Body of pancreas (tissue), 4 donors: Measurements from ENCODE around the gene ABHD12B. TPM values are rescaled to one million over a fixed set of nuclear protein-coding genes. Genes with fewer than 3 reads are reported as not detected.
"Not testable (repeated sequence)": the region's sequence is repeated elsewhere in the genome, so short reads cannot be mapped to it uniquely, and the experiment has no call there.

Experiments used
- ATAC-seq: fragments of 150-250 bp; one replicate; pipeline ENCODE4 v1.9.1; 2016
- DNase-seq, 4 donors: peaks; one replicate each; pipeline ENCODE4 v3.0.0-alpha.2; 2019
- H3K27ac ChIP-seq, 4 donors: fragments of 200-600 bp; sonication (generic); 1 replicate in 3 of 4; 2 replicates in 1 of 4; pipeline versions ENCODE4 v1.5.1 to v1.6.1; 2016 to 2019; ENCODE audit warnings: mild to moderate bottlenecking in 1 of 4, mixed read lengths in 1 of 4, moderate library complexity in 1 of 4
- H3K27me3 ChIP-seq, 2 donors: fragments of 200-600 bp; sonication (generic); one replicate each; pipeline ENCODE4 v1.6.0; 2016; ENCODE audit warnings: mild to moderate bottlenecking in 1 of 2
- H3K36me3 ChIP-seq, 2 donors: fragments of 200-600 bp; sonication (generic); replicated peaks in 1 of 2; 2 replicates each; pipeline ENCODE4 v1.5.1; 2016; ENCODE audit warnings: low read depth in 2 of 2; ENCODE audit not compliant: insufficient read depth in 1 of 2
- H3K4me1 ChIP-seq: fragments of 200-600 bp; sonication (generic); one replicate; pipeline ENCODE4 v1.6.0; 2016
- H3K4me3 ChIP-seq, 2 donors: fragments of 200-600 bp; sonication (generic); 1 replicate in 1 of 2; 2 replicates in 1 of 2; pipeline ENCODE4 v1.5.1; 2016 to 2019
- H3K9me3 ChIP-seq, 3 donors: fragments of 200-600 bp; sonication (generic); 1 replicate in 2 of 3; 2 replicates in 1 of 3; pipeline ENCODE4 v1.5.1; 2016
- POLR2A ChIP-seq, 3 donors: fragments of 450-650 bp; IDR thresholded peaks; one replicate each; pipeline ENCODE4 v1.6.1; 2016; ENCODE audit warnings: antibody characterized with exemption in 3 of 3, mild to moderate bottlenecking in 2 of 3
- WGBS, 2 donors: methylation state at CpG; one replicate each; pipeline ENCODE4 v1.1.5; 2017; 5-methylcytosine and 5-hydroxymethylcytosine counted together
- intact Hi-C: fragments of 100-400 bp; cut with DNase I; formaldehyde crosslinking; loops from one replicate; pipeline ENCODE4 v1.15.1; 2023
- total RNA-seq, 2 donors: library from RNA; depleted of rRNA; stranded (reverse); fragments of >200 nt; gene quantifications; one replicate each; pipeline ENCODE4 v1.1.0, GENCODE V29; 2016
- TF ChIP-seq, protein P1 (sequence below), 7 experiments: fragments of 450-650 bp in 4 of 7; fragments of 200-600 bp in 3 of 7; sonication (generic) in 3 of 7; IDR thresholded peaks; one replicate each; pipeline ENCODE4 v1.5.1; 2016 to 2019; ENCODE audit warnings: antibody characterized with exemption in 7 of 7

Gene ABHD12B
- total RNA-seq, 2 donors from 2014 or later, result not detected

DNA sequence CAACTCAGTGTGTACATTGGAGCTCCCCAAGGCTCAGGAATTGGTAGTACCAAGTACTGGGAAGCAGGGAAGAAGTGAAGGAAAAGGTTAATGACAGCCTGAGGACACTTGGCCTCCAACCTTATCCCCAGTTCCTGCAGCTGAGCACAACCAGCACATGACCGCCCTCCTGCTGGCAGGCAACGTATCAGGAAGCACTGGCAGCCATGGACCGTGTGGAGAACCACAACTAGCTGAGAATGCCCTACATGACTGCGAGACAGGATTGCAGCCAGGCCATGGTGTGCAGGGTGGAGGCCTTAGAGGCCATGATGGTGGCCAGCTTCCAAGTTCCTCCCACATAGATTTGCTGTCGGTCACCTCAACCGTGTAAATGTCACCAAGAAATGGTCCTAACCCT, 45.6 kb downstream of the ABHD12B start:
- H3K4me1 ChIP-seq, result no peaks in the 10 kb centered on the region
- intact Hi-C loops, result no loop called here
- no peak for ATAC-seq
- no peak for TF ChIP-seq POLR2A (IDR thresholded peaks at IDR 0.05)
- TF ChIP-seq, protein P1, sequence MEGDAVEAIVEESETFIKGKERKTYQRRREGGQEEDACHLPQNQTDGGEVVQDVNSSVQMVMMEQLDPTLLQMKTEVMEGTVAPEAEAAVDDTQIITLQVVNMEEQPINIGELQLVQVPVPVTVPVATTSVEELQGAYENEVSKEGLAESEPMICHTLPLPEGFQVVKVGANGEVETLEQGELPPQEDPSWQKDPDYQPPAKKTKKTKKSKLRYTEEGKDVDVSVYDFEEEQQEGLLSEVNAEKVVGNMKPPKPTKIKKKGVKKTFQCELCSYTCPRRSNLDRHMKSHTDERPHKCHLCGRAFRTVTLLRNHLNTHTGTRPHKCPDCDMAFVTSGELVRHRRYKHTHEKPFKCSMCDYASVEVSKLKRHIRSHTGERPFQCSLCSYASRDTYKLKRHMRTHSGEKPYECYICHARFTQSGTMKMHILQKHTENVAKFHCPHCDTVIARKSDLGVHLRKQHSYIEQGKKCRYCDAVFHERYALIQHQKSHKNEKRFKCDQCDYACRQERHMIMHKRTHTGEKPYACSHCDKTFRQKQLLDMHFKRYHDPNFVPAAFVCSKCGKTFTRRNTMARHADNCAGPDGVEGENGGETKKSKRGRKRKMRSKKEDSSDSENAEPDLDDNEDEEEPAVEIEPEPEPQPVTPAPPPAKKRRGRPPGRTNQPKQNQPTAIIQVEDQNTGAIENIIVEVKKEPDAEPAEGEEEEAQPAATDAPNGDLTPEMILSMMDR (IDR thresholded peaks at IDR 0.05), result no peak
- DNase-seq, result no peak
- H3K36me3 ChIP-seq, result no peaks in the 10 kb centered on the region
- H3K27ac ChIP-seq, result no peak overlapping the region
- no peak overlapping the region for H3K4me3 ChIP-seq
- no peaks in the 10 kb centered on the region for H3K27me3 ChIP-seq
- H3K9me3 ChIP-seq, result no peaks in the 10 kb centered on the region
- WGBS, 2 donors, result 92 to 98% methylated on average over 6 of the region's 6 CpGs

DNA sequence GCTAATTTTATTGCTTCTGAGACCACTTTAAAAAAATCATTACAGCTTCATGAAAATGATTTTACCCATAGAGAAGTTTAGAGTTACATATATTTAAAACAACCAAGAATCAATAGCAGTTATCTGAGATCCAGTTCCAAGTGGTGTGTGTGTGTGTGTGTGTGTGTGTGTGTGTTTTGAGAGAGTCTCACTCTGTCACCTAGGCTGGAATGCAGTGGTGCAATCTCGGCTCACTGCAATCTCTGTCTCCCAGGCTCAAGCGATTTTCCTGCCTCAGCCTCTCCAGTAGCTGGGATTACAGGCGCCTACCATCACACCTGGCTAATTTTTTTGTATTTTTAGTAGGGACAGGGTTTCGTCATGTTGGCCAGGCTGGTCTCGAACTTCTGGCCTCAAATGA, 47.7 kb downstream of the ABHD12B start:
- DNase-seq, H3K27ac ChIP-seq, intact Hi-C loops, H3K9me3 ChIP-seq, ATAC-seq, H3K36me3 ChIP-seq, H3K27me3 ChIP-seq, H3K4me3 ChIP-seq, H3K4me1 ChIP-seq: not testable (repeated sequence)
- 75% methylated on average over 5 of the region's 5 CpGs for WGBS, 2 donors

DNA sequence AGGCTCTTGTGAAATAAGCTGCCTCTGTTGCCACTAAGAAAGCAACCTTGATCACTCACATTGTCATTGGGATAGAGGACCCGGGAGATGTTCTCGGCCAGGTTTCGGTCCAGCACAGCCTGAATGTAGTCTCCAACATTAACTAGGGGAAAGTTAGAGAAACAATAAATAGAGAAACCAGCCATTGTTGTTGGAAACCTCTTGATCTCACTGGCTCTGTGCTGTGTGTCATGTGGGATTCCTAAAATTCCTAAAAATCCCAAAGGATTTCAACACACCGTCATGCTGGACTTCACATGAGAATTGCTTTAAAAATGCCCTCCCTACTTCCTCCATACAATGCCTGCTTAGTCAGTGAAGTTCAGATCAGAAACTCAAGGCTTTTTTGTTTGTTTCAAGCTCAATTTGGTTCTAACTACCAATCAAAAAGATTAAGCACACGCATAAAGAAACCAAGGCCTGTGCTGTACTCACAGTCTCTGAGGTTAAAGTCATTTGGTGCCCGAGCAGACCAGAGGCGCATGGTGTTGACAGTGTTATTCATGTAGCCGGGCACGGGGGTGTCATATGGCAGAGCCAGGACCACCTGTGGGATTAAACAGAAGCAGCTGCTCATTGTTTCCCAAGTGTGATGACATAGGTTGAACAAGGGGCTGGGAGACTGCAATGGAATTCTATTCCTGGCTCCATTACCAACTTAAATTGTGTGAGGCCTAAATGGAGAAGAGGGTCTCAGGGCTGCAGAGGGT, 48.8 kb downstream of the ABHD12B start:
- Histone ChIP-seq H3K9me3 (no peaks in the 10 kb centered on the region), H3K27me3 (no peaks in the 10 kb centered on the region), H3K36me3 (no peaks in the 10 kb centered on the region), H3K4me3 (no peak overlapping the region), H3K4me1 (no peaks in the 10 kb centered on the region), H3K27ac (peak overlapping the region in 3 of 4 donors; percentile 16 to 64 (median 29))
- ATAC-seq (peak; percentile 56), DNase-seq (no peak)
- TF ChIP-seq POLR2A (IDR thresholded peaks at IDR 0.05), result no peak
- TF ChIP-seq, protein P1 (IDR thresholded peaks at IDR 0.05), result no peak
- WGBS, 2 donors, result 63 to 81% methylated on average over 9 of the region's 9 CpGs
- intact Hi-C loops, result no loop called here

DNA sequence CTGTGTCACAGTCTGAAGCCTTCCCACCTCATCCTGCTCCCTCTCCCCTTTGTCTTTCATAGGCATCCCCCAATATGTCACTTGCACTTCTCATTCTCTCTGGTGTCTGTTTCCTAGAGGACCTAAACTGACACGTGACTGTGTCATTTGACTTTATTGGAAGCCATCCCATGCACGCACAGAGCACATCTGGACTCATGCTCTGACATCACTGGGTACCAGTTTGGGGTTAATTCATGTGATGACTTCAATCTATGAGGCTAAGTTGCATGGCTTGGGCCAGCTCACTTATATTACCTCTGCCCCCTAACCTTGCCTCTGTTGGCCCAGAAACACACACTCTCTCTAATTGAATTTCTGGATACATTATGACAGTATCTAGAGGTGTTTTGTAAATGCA, 51.0 kb downstream of the ABHD12B start:
- no peak for ATAC-seq
- Histone ChIP-seq H3K9me3 (no peaks in the 10 kb centered on the region), H3K27me3 (no peaks in the 10 kb centered on the region), H3K4me1 (no peaks in the 10 kb centered on the region), H3K4me3 (no peak overlapping the region), H3K36me3 (no peaks in the 10 kb centered on the region), H3K27ac (no peak overlapping the region)
- WGBS, 2 donors, result 91 to 93% methylated on average over 2 of the region's 2 CpGs
- no peak for TF ChIP-seq POLR2A (IDR thresholded peaks at IDR 0.05)
- TF ChIP-seq, protein P1 (IDR thresholded peaks at IDR 0.05), result no peak
- intact Hi-C loops, result no loop called here
- no peak for DNase-seq

DNA sequence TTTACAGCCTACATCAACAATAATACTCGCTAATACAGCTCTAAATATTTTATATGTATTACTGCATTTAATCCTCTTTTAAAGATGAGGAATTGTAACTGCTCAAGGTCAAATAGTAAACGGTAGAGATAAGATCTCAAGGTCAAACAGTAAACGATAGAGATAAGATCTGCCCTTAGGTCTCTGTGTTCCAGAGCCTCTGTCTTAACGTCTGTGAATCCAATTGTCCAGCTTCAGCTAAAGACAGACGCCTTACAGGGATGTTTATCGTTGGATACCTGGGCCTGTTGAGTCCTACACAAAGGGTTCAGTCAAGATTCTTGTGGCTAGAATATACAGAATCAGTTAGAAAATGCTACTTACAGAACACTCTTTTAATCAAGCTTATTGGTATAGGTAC, 52.4 kb downstream of the ABHD12B start:
- Histone ChIP-seq H3K27ac (no peak overlapping the region), H3K4me1 (no peaks in the 10 kb centered on the region), H3K27me3 (no peaks in the 10 kb centered on the region), H3K9me3 (no peaks in the 10 kb centered on the region), H3K36me3 (no peaks in the 10 kb centered on the region), H3K4me3 (no peak overlapping the region)
- TF ChIP-seq POLR2A (IDR thresholded peaks at IDR 0.05), result no peak
- TF ChIP-seq, protein P1 (IDR thresholded peaks at IDR 0.05), result no peak
- WGBS, 2 donors, result 48 to 50% methylated on average over 6 of the region's 6 CpGs
- no peak for ATAC-seq
- intact Hi-C loops, result no loop called here
- no peak for DNase-seq
